ENCODE measurements around the gene DNAJC28.
"Not testable (repeated sequence)": the region's sequence is repeated elsewhere in the genome, so short reads cannot be mapped to it uniquely, and the experiment has no call there.

DNAJC28 gene

GRCh38 chr21:33481314-33481943 lies 10.1 kb downstream of the DNAJC28 start:
- DNase-seq (ENCODE audit: low spot score) = no peak

- no peak for DNase-seq (ENCODE audit: low spot score)
Observed at GRCh38 chr21:33480481-33481103, 10.9 kb downstream of the DNAJC28 start.

- DNase-seq (ENCODE audit: low spot score) = peak; percentile 96
Observed at GRCh38 chr21:33479679-33480480, 11.6 kb downstream of the DNAJC28 start, which contains the start of gene TMEM50B. Gene TMEM50B, minus strand, starts transcription at chr21:33479974. Its CDS starts 11,089 bp downstream, at chr21:33468885.

GRCh38 chr21:33478935-33479678 lies 12.4 kb downstream of the DNAJC28 start:
- DNase-seq (ENCODE audit: low spot score) = peak; percentile 35

- DNase-seq (ENCODE audit: low spot score) = no peak
Observed at GRCh38 chr21:33478182-33478581, 13.3 kb downstream of the DNAJC28 start.

- no peak for DNase-seq (ENCODE audit: low spot score)
Observed at GRCh38 chr21:33477066-33477465, 14.4 kb downstream of the DNAJC28 start.

- no peak for DNase-seq (ENCODE audit: low spot score)
Observed at GRCh38 chr21:33473344-33473743, 18.2 kb downstream of the DNAJC28 start.

GRCh38 chr21:33470701-33471100 lies 20.8 kb downstream of the DNAJC28 start:
- no peak for DNase-seq (ENCODE audit: low spot score)

- not testable (repeated sequence) for DNase-seq (ENCODE audit: low spot score)
Observed at GRCh38 chr21:33469183-33469582, 22.3 kb downstream of the DNAJC28 start.

- no peak for DNase-seq (ENCODE audit: low spot score)
Observed at GRCh38 chr21:33461538-33462250, 29.8 kb downstream of the DNAJC28 start.

GRCh38 chr21:33458861-33459260 lies 32.7 kb downstream of the DNAJC28 start:
- no peak for DNase-seq (ENCODE audit: low spot score)

- DNase-seq (ENCODE audit: low spot score) = no peak
Observed at GRCh38 chr21:33455686-33456446, 35.6 kb downstream of the DNAJC28 start.

GRCh38 chr21:33452362-33452761 lies 39.2 kb downstream of the DNAJC28 start:
- no peak for DNase-seq (ENCODE audit: low spot score)

- no peak for DNase-seq (ENCODE audit: low spot score)
Observed at GRCh38 chr21:33451634-33452071, 39.9 kb downstream of the DNAJC28 start.

- no peak for DNase-seq (ENCODE audit: low spot score)
Observed at GRCh38 chr21:33449616-33450015, 41.9 kb downstream of the DNAJC28 start.

- DNase-seq (ENCODE audit: low spot score) = not testable (repeated sequence)
Observed at GRCh38 chr21:33446620-33447019, 44.9 kb downstream of the DNAJC28 start.

GRCh38 chr21:33444499-33444898 lies 47.0 kb downstream of the DNAJC28 start:
- DNase-seq (ENCODE audit: low spot score) = no peak

GRCh38 chr21:33443194-33443593 lies 48.3 kb downstream of the DNAJC28 start:
- no peak for DNase-seq (ENCODE audit: low spot score)

GRCh38 chr21:33441489-33442477 lies 49.7 kb downstream of the DNAJC28 start:
- no peak for DNase-seq (ENCODE audit: low spot score)

All from activated CD4-positive, alpha-beta T cell treated with anti-CD3 and anti-CD28 coated beads, Interleukin-2, Interleukin-4, amounts not matched to agents 100 ng/mL and 50 ng/mL, durations not matched to agents 16 hours and 8 hours (primary cell).